ENCODE data around the gene COLQ.

- TF ChIP-seq CTCF (IDR thresholded peaks at IDR 0.05), result no peak
- no peak for TF ChIP-seq POLR2A (IDR thresholded peaks at IDR 0.05)
These were observed 90.9 kb downstream of the COLQ start for GRCh38 chr3:15430624-15431023.
